ENCODE measurements around the gene FAM118A. TPM values are rescaled to one million over a fixed set of nuclear protein-coding genes. Genes with fewer than 3 reads are reported as not detected.

FAM118A gene
- total and polyA plus RNA-seq, 2 of the 8 experiments (the other 6 are each of a cell fraction or from before 2014, with no cell fraction given): 8.5 to 18.6 TPM

GRCh38 chr22:45302751-45303150 lies 7.0 kb upstream of the FAM118A start:
- no peak overlapping the region for H3K27ac ChIP-seq (ENCODE audit: low read depth, low read length)
- H3K79me1 ChIP-seq (ENCODE audit: low read depth, low read length): no peaks in the 10 kb centered on the region
- WGBS, 2 experiments (ENCODE audit: extremely low coverage in 1 of 2, insufficient coverage in 1 of 2, insufficient read length in 1 of 2, insufficient replicate concordance in 2 of 2, low coverage in 1 of 2, low lambda C conversion rate in 2 of 2, missing lambda C conversion rate in 1 of 2): 88% methylated on average over 8 of the region's 8 CpGs; no CpG with 5 or more reads in 1 of the 2 experiments
- no peak overlapping the region for H2BK15ac ChIP-seq (ENCODE audit: low read length)
- H3K23me2 ChIP-seq (ENCODE audit: low read depth, low read length): no peaks in the 10 kb centered on the region
- no peaks in the 10 kb centered on the region for H3K79me2 ChIP-seq (ENCODE audit: control insufficient read depth in 1 of 2, insufficient read depth in 2 of 2, low read length in 2 of 2)
- H2BK20ac ChIP-seq (ENCODE audit: low read length): no peak overlapping the region
- no peaks in the 10 kb centered on the region; a peak in 1 of 7 replicates for H3K27me3 ChIP-seq (replicated peaks in 1 of 4; ENCODE audit: control insufficient read depth in 3 of 4, extremely low read depth in 1 of 4, insufficient read depth in 3 of 4, low read length in 3 of 4)
- H3K14ac ChIP-seq (ENCODE audit: insufficient read length): no peak overlapping the region
- H3K4ac ChIP-seq (replicated peaks; ENCODE audit: insufficient read length, low read depth, low read length): no peak overlapping the region
- H4K5ac ChIP-seq (ENCODE audit: insufficient read length, low read depth, low read length): no peak overlapping the region
- H3K36me3 ChIP-seq (ENCODE audit: control insufficient read depth in 2 of 4, insufficient read depth in 4 of 4, low read length in 3 of 4): no peaks in the 10 kb centered on the region
- FAIRE-seq: no peak
- no peak overlapping the region for H3K23ac ChIP-seq (ENCODE audit: insufficient read length)
- H3K4me2 ChIP-seq (ENCODE audit: insufficient read depth in 1 of 2, low read depth in 2 of 2, low read length in 2 of 2): no peak overlapping the region
- H4K8ac ChIP-seq (ENCODE audit: extremely low read depth, insufficient read depth, low read length): no peak overlapping the region
- no peak for DNase-seq (ENCODE audit: low read depth in 1 of 2, low spot score in 2 of 2)
- H2BK12ac ChIP-seq (ENCODE audit: low read depth, low read length): no peak overlapping the region
- ChIA-PET POLR2A (ENCODE audit: partially characterized antibody) (interaction anchor here (0.6 to 1.4 kb wide), 3 partner anchors 33 to 211 kb away, joined by 3 to 4 read pairs (median 4); no protein-coding TSS in a partner anchor), CTCF (ENCODE audit: partially characterized antibody) (interaction anchor here (2.1 kb wide), 1 partner anchor 17 kb away, joined by 5 read pairs; no protein-coding TSS in a partner anchor)
- H3K9me3 ChIP-seq (ENCODE audit: insufficient read depth in 2 of 2, low read depth in 1 of 2, low read length in 1 of 2): no peaks in the 10 kb centered on the region
- no peak overlapping the region for H3K9ac ChIP-seq (replicated peaks in 1 of 4; ENCODE audit: extremely low read depth in 1 of 4, low read depth in 3 of 4, low read length in 3 of 4)
- H3K4me3 ChIP-seq (ENCODE audit: extremely low read depth in 1 of 4, insufficient read depth in 2 of 4, low read depth in 3 of 4, low read length in 4 of 4): no peak overlapping the region
- no peak overlapping the region for H2AK5ac ChIP-seq (ENCODE audit: low read depth, low read length)
- H4K20me1 ChIP-seq (replicated peaks in 1 of 2; ENCODE audit: control insufficient read depth in 1 of 2, insufficient read depth in 2 of 2, low read length in 2 of 2): no peaks in the 10 kb centered on the region
- H2AFZ ChIP-seq (ENCODE audit: low read length): no peak overlapping the region
- H2BK5ac ChIP-seq (ENCODE audit: low read depth, low read length): no peak overlapping the region
- no peak overlapping the region for H3K18ac ChIP-seq (ENCODE audit: extremely low read depth, low read length)
- peaks cover 0 to 10% (median 1%) of the 10 kb centered on the region in 4 experiments; a peak in 2 of 7 replicates for H3K4me1 ChIP-seq (replicated peaks in 1 of 4; ENCODE audit: control insufficient read depth in 3 of 4, insufficient read depth in 4 of 4, low read length in 3 of 4)
- no peak overlapping the region for H2BK120ac ChIP-seq (replicated peaks; ENCODE audit: low read depth, low read length)
- H4K91ac ChIP-seq (replicated peaks; ENCODE audit: insufficient read length, low read length): no peak overlapping the region
- no peak overlapping the region for H3K56ac ChIP-seq (replicated peaks; ENCODE audit: insufficient read length, low read depth, low read length)
- no peak for TF ChIP-seq SP4 (IDR thresholded peaks at IDR 0.05; ENCODE audit: low read length)
- no peak for TF ChIP-seq KDM5A (IDR thresholded peaks at IDR 0.05; ENCODE audit: low read length)
- TF ChIP-seq RFX5 (IDR thresholded peaks at IDR 0.05; ENCODE audit: borderline replicate concordance, low read depth, low read length): no peak
- TF ChIP-seq CEBPB (IDR thresholded peaks at IDR 0.05; ENCODE audit: low read depth, low read length): no peak
- no peak for TF ChIP-seq KDM4A (IDR thresholded peaks at IDR 0.05; ENCODE audit: low read depth, low read length, severe bottlenecking)
- TF ChIP-seq FOSL1 (IDR thresholded peaks at IDR 0.05; ENCODE audit: insufficient read depth, low read depth, low read length): no peak
- TF ChIP-seq SP1 (IDR thresholded peaks at IDR 0.05; ENCODE audit: low read depth, low read length): no peak
- no peak for TF ChIP-seq POU5F1 (IDR thresholded peaks at IDR 0.05; ENCODE audit: low read depth, low read length)
